Superior temporal gyrus (tissue), 1 donor: Measurements from ENCODE around the gene ZNF205.
A peak's percentile ranks its signal among the peaks of the same experiment; 100 is the strongest.
"Not testable (repeated sequence)": the region's sequence is repeated elsewhere in the genome, so short reads cannot be mapped to it uniquely, and the experiment has no call there.

Source experiments
- DNase-seq: peaks from one replicate; pipeline ENCODE4 v3.0.0-alpha.2; 2016; ENCODE audit errors: extremely low spot score

The ZNF205 gene

DNA sequence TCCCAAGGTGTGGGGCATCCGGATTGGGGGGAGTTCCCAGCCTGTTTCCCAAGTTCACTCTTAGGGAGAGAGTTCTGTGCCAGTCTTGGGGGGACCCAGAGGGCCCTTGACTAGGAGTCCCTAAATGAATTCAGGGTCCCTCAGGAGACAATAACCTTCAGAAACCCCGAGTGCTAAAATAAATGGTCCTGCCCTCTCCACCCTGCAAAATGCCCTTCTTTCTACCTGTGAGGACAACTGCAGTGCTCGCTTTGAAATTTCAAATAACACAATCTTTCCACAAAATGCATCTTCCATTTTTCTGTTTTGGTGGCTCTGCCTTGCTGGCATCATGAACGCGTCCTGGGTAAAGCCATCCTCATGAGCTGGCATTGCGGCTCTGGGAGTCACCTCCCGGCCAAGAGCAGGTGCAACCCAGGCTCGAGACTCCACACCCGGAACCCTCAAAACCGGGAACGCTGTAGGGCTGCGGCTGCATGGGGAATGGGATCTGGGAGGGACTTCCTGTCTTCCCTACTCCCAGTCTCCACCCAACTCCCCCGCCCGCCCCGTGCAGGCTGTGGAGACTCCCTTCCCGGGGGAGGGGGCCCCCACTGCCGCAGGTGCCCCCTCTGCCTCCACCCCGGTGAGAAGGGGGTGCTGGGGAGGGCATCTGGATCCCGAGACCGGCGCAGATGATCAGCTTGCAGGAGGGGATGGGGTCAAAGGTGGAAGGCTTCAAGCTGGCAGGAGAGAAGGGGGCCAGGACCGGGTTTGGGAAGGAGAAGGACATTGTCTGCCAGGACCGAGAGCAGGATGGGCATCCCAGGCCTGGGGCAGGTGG, at the start of gene ZNF205:
ZNF205 (plus strand) TSS at position 529 of the 823 bp plus-strand sequence. CDS start 845 bp downstream, outside the sequence.
- DNase-seq = peak; percentile 84

GRCh38 chr16:3063625-3064386, 48.6 kb upstream of the ZNF205 start:
- no peak for DNase-seq

DNA sequence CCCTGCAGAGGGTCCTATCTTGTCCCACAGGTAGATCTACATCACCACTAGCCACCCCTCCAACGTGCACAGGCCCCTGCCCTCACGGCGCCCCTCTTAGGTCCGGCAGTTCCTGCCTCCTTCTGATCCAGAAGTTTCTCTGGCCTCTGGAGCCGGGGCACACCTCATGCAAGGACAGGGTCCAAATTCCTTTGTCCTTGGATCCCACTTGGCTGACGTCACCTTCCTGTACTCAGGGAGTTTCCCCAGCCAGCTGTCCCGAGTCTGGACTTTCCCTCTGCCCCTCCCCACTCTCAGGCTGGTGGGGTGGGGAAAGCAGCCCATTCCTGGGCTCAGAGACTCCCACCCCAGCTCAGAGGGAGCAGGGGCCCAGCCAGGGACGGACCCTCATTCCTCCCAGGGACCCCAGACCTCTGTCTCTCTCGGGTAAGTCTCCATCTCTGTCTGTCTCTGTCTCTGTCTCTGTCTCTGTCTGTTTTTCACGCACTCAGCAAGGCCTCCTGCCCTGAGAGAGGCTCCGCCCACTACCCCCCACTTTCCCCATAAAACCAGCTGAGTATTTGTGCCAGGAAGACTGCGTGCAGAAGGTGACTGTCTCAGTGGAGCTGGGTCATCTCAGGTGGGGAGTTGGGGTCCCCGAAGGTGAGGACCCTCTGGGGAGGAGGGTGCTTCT, 47.2 kb upstream of the ZNF205 start, which contains the start of gene IL32:
IL32 (plus strand) TSS at position 572 of the 673 bp plus-strand sequence. CDS start 172 bp downstream, outside the sequence.
- DNase-seq = no peak

DNA sequence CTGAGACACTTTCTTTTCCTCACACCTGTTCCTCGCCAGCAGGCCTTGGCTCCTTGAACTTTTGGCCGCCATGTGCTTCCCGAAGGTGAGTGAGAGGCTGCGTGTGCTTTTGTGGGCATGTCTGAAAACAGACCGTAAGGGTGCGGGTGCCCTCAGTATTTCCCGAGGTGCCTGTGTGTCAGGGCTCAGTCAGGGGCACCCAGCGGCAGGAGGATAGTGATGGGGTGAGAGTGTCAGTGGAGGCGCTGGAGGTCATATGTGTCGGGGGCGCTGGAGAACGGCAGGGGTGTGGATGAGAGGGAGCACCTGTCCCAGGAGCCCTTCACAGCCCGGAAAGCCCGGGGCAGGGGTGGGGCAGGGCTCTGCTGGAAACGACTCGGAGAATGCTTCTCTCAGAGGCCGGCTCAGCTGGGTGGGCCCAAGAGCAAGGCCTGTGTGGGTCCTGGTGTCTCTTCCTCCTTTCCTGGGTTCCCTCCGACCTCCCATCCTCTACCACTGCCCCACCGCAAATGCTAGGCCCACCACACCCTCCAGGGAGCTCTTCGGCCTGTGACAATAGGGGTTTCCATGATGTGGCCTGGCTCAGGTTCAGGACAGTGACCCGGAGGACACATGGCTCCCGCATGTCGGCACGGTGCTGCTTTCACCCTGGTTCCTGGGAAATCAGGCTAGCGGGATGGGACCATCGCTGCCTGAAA, 46.5 kb upstream of the ZNF205 start:
- no peak for DNase-seq

- DNase-seq = no peak
These were observed 46.0 kb upstream of the ZNF205 start for GRCh38 chr16:3066440-3066748.

- no peak for DNase-seq
These were observed 43.9 kb upstream of the ZNF205 start for GRCh38 chr16:3068487-3068886.

DNA sequence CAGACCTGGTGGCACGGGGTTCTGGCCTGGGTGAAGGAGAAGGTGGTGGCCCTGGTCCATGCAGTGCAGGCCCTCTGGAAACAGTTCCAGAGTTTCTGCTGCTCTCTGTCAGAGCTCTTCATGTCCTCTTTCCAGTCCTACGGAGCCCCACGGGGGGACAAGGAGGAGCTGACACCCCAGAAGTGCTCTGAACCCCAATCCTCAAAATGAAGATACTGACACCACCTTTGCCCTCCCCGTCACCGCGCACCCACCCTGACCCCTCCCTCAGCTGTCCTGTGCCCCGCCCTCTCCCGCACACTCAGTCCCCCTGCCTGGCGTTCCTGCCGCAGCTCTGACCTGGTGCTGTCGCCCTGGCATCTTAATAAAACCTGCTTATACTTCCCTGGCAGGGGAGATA, 43.2 kb upstream of the ZNF205 start:
- not testable (repeated sequence) for DNase-seq

DNA sequence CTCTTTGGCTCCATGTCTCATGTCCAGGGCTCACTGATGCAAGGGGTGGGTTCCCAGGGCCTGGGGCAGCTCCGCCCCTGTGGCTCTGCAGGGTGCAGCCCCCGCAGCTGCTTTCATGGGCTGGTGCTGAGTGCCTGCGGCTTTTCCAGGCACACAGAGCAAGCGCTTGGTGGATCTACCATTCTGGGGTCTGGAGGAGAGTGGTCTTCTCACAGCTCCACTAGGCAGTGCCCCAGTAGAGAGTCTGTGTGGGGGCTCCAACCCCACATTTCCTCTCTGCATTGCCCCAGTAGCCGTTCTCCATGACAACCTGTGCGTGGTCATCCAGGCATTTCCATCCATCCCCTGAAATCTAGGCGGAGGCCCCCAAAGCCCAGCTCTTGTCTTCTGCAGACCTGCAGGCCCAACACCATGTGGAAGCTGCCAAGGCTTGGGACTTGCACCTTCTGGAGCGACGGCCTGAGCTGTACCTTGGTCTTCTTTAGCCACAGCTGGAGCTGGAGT, 41.7 kb upstream of the ZNF205 start:
- no peak for DNase-seq

DNA sequence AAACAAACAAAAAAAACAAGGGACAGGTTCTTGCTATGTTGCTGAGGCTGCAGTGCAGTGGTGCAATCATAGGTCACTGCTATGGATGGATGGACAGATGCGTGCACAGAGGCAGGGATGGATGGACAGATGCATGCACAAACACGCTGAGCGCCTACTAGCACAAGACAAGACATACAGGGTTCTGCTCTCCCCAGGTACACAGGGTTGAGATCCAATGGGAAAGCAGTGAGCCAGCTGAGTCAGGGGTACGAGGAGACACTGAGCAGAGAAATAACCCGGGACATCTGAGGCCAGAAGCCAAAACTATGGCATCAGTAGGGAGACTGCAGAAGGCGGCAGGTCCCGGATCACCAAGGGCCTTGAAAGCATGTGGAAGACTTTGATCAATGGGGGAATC, 40.7 kb upstream of the ZNF205 start:
- no peak for DNase-seq

- not testable (repeated sequence) for DNase-seq
These were observed 40.2 kb upstream of the ZNF205 start for GRCh38 chr16:3072148-3072547.

GRCh38 chr16:3072576-3073263, 39.7 kb upstream of the ZNF205 start:
- DNase-seq = not testable (repeated sequence)

DNA sequence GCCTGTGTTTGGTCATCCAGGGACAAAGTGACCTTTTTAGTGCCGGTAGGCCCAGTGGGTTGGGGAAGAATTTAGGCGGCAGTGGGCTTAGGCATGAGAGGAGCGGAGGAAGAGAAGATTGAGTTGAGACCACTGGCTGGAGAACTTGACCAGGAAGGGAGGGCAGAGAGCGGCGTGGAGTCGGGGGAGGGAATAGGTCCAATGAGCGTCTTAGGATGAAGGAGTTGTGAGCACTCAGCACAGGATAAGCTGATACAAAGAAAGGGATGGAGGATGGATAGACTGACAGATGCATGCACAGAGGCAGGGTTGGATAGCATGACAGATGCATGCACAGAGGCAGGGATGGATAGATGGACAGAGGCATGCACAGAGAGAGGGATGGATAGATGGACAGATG, 38.9 kb upstream of the ZNF205 start:
- no peak for DNase-seq

DNA sequence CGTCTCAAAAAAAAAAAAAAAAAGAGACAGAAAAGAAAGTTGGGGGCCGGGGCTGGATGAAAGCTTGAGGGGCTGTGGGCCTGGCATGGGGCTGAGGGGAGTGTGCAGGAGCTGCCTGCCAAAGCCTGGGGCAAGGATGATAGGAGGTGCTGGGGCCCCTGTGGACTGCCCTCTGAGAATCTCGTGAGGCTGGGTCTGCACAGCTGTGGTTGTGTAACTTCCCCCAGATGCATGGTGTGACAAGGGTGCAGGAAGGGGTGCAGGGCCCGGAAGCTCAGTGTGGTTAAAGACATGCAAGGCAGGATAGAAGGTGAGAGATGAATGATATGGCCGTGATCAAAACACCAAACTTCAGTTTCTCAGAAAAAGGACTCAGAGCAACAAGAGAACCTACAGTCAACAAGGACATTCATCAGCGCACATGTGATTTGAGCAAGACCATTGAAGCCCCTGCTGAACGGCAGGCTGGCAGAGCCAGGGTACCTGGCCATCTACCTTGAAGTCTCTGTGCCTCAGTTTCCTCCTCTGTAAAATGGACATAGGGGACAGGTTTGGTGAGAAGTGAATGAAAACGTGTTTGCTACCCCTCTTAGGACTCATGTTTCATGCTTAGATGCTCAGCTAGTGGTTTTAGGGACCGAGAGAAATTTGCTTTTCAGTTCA, 37.4 kb upstream of the ZNF205 start:
- DNase-seq = no peak

GRCh38 chr16:3075523-3075915, 36.9 kb upstream of the ZNF205 start:
- DNase-seq = no peak

DNA sequence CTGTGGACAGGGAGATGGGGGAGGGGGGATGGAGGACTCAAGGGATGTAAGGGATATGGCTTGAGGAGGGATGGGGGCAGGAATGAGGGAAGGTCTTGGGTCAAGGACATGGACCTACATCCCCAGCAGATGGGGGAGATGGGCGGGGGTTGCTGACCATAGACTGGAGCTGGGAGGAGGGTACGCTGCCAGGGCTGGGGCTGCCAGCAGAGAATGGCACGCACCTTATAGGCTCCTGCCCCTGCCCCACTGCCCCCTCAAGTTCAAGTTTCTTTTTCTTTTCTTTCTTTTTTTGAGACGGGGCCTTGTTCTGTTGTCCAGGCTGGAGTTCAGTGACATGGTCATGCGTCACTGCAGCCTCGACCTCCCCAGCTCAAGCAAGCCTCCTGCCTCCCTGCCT, 36.4 kb upstream of the ZNF205 start:
- not testable (repeated sequence) for DNase-seq

- no peak for DNase-seq
These were observed 35.8 kb upstream of the ZNF205 start for GRCh38 chr16:3076577-3076976.

- no peak for DNase-seq
These were observed 32.4 kb upstream of the ZNF205 start for GRCh38 chr16:3080024-3080423.

DNA sequence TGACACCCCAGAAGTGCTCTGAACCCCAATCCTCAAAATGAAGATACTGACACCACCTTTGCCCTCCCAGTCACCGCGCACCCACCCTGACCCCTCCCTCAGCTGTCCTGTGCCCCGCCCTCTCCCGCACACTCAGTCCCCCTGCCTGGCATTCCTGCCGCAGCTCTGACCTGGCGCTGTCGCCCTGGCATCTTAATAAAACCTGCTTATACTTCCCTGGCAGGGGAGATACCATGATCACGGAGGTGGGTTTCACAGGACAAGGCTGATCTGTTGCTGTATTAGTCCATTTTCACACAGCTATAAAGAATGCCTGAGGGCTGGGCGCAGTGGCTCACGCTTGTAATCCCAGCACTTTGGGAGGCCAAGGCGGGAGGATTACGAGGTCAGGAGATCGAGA, 30.4 kb upstream of the ZNF205 start:
- DNase-seq = not testable (repeated sequence)

GRCh38 chr16:3083408-3083807, 29.0 kb upstream of the ZNF205 start:
- not testable (repeated sequence) for DNase-seq

DNA sequence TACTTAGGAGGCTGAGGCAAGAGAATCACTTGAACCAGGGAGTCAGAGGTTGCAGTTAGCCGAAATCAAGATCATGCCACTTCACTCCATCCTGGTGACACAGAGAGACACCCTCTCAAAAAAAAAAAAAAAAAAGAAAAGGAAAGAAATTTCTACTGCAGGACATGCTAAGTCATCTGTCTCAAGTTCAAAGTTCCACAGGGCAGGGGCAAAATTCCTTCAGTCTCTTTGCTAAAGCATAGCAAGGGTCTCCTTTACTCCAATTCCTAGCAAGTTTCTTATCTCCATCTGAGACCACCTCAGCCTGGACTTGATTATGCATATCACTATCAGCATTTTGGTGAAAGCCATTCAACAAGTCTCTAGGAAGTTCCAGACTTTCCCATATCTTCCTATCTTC, 27.9 kb upstream of the ZNF205 start:
- no peak for DNase-seq
